ENCODE data around the gene C1QL1.

C1QL1 gene

DNA sequence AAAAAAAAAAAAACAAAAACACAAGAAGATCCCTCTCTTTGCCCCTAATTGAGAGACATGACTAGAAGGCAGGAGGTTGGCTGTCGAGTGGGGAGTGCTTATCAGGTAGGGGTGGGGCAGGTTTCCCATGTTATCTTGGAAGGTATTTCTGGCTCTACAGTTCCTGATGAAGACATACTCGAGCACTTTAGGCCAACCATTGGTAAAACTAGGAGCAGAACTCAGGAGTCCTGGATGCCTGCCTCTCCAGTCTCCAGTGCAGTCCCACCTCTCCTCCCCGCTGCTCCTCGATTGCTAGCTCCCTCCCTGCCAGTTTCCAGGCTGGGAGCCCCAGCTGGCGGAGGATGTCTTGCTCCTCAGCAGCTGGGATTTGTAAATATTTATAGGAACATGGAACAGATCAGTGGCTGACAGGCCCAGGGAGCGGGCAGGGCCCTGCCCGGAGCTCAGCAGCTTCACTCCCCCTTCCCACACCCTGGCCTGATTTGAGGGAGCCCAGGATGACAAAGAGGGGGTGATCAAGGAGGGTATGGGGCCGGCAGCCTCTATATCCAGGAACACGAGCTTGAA, 11.4 kb upstream of the C1QL1 start:
- Histone ChIP-seq H3K27me3 (ENCODE audit: low read depth) (peaks cover 15% of the 10 kb centered on the region), H3K36me3 (replicated peaks) (no peaks in the 10 kb centered on the region), H3K4me1 (no peaks in the 10 kb centered on the region), H3K9me3 (no peaks in the 10 kb centered on the region), H3K4me3 (no peak overlapping the region)
- in situ Hi-C loops (cut with MboI; ENCODE audit: low sequenced_read_pairs) = no loop called here
- no peak for DNase-seq (ENCODE audit: low spot score in 2 of 2)

DNA sequence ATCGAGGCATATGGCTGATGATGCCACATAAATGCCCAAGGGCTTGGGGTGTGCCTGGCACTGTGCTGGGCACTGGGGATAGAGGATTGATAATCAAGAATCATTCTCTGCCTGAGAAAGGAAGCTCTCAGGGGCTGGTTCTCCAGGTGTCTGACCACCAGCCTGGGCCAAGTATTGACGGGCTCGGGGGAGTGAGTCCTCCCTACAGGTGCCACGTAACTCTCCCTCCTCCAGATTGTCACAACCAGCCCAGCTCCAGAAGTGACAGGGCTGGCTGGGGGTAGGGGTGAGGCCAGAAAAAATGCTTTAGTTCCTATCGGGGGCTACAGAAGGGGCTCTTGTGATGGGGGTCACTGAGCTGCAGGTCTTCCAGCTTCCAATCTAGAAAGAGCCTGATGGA, 10.7 kb upstream of the C1QL1 start:
- Histone ChIP-seq H3K4me1 (no peaks in the 10 kb centered on the region), H3K9me3 (no peaks in the 10 kb centered on the region), H3K36me3 (replicated peaks) (no peaks in the 10 kb centered on the region), H3K4me3 (no peak overlapping the region), H3K27me3 (ENCODE audit: low read depth) (peaks cover 15% of the 10 kb centered on the region)
- in situ Hi-C loops (cut with MboI; ENCODE audit: low sequenced_read_pairs) = no loop called here
- DNase-seq (ENCODE audit: low spot score in 2 of 2) = no peak

DNA sequence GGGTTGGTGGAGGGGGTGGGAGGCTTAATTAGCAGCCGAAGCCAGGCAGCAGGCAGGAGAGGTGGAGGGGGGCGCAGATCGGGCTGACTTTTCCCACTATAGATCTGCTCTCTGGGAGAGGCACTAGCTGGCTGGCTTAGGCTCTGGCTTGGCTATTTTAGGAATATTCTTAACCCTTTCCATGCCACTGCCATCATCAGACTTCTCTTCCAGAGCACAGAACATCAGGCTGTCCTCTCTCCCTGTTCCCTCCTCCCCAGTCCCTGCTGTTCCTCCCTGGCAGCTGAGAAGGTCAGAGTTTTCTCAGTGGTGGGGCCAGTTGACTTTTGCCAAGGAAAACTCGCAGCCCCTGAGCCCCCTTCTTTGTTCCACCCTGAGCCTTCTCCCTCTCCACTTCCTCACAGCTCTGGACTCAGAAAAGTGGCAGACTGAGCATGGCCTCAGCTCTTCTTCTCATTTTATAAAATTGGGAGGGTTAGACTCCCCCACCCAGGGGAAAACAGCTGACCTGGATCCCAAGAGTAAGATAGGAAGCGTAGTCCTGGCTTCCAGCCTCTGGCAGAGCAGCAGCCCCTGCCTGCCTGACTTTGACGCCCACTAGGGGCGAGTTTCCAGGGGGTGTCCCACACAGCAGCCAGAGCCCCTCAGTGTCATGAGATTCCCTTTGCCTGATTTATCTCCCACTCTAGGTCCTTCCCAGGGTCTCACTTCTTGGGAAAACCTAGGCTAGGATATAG, 9.9 kb upstream of the C1QL1 start:
- Histone ChIP-seq H3K4me1 (no peaks in the 10 kb centered on the region), H3K36me3 (replicated peaks) (no peaks in the 10 kb centered on the region), H3K27me3 (ENCODE audit: low read depth) (peaks cover 15% of the 10 kb centered on the region), H3K9me3 (no peaks in the 10 kb centered on the region), H3K4me3 (no peak overlapping the region)
- no peak for DNase-seq (ENCODE audit: low spot score in 2 of 2)
- in situ Hi-C loops (cut with MboI; ENCODE audit: low sequenced_read_pairs) = no loop called here

DNA sequence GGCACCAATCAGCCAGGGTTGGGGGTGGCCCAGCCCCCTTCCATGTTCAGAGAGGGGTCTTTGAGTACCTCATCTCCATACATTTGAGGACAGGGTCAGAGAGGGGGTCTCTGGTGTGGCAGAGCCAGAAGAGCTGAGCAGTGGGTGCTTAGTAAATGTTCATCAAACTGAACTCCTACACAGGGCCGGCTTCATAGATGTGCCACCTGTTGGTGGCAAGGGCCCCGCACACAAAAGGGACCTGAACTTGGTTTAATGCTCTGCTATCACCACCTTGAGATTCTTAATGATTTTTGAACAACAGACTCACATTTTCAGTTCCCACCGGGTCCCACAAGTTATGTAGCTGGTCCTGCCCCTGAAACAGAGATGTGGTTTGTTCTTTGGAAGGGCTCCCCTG, 9.0 kb upstream of the C1QL1 start:
- no peak for DNase-seq (ENCODE audit: low spot score in 2 of 2)
- no peaks in the 10 kb centered on the region for H3K36me3 ChIP-seq (replicated peaks)
- H3K27me3 ChIP-seq (ENCODE audit: low read depth) = peaks cover 15% of the 10 kb centered on the region

DNA sequence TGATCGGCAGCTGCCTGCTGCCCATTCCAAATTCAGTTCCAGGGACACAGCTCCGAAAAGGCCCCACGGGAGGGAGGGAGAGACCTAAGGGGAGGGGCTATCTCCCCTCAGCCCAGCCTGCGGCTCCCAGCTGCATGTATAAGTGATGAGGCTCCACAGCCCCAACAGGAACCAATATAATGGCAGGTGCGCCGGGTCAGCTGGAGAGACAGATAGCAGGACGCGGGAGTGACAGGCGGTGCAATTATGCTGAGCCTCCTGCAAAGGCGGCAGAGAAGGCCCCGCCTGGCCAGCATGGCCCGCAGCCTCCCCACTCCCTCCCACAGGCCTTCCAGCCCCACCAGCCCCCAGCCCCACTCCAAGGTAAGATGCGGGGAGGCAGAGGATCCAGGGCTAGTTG, 8.1 kb upstream of the C1QL1 start:
- Histone ChIP-seq H3K4me1 (no peaks in the 10 kb centered on the region), H3K9me3 (no peaks in the 10 kb centered on the region), H3K27me3 (ENCODE audit: low read depth) (peaks cover 15% of the 10 kb centered on the region), H3K4me3 (no peak overlapping the region), H3K36me3 (replicated peaks) (no peaks in the 10 kb centered on the region)
- DNase-seq (ENCODE audit: low spot score in 2 of 2) = no peak
- in situ Hi-C loops (cut with MboI; ENCODE audit: low sequenced_read_pairs) = no loop called here

More for the DNA sequence above, 9.0 kb upstream of the C1QL1 start:
- no peak overlapping the region for H3K4me3 ChIP-seq
- in situ Hi-C loops (cut with MboI; ENCODE audit: low sequenced_read_pairs) = no loop called here
- H3K9me3 ChIP-seq = no peaks in the 10 kb centered on the region
- no peaks in the 10 kb centered on the region for H3K4me1 ChIP-seq

DNA sequence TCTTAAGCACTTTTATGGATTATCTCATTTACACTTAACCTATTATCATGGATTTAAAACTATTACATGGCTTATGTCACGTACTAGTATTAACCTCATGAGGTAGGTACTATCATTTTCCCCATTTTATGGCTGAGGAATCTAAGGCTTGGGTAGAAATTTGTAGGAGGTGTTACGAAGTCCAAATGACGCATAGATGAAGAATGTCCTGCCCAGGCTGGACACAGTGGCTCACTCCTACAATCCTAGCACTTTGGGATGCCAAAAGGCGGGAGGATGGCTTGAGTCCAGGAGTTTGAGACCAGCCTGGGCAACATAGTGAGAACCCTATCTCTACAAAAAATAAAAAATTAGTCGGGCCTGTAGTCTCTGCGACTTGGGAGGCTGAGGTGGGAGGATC, 4.8 kb upstream of the C1QL1 start:
- no peaks in the 10 kb centered on the region for H3K36me3 ChIP-seq (replicated peaks)
- H3K4me3 ChIP-seq = no peak overlapping the region
- no peaks in the 10 kb centered on the region for H3K9me3 ChIP-seq
- in situ Hi-C loops (cut with MboI; ENCODE audit: low sequenced_read_pairs) = no loop called here
- no peak for DNase-seq (ENCODE audit: low spot score in 2 of 2)
- H3K4me1 ChIP-seq = peaks cover 5% of the 10 kb centered on the region
- H3K27me3 ChIP-seq (ENCODE audit: low read depth) = peaks cover 7% of the 10 kb centered on the region; the same call in 1 of the 2 replicates

DNA sequence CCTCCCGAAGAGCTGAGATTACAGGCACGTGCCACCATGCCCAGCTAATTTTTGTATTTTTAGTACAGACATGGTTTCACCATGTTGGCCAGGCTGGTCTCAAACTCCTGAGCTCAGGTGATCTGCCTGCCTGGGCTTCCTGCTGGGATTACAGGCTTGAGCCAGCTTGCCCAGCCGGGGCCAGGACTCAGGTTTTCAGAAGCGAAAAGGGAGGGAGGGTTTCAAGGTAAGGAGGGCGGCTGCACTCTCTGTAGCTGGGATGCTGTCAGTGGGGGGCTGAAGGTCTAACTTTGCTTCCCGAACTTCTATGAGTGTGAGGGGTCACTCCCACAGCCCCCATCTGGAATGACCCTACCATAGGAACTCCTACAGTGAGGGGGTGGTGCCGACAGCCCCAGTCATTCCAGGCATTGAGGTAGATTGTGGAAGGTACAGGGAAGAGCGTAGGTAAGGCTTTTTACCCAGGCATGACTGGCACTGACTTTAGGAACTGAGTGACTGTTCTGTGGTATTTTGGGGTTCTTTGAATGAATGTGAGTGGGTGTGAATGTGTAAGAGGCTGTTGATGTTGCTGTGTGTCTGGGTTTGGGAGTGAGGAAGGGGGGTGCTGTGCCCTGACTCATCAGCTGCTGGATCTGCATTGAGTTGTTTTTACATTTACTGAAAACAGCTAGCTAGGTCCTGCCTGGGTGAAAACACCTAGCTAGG, 3.8 kb upstream of the C1QL1 start:
- DNase-seq (ENCODE audit: low spot score in 2 of 2) = no peak
- no peaks in the 10 kb centered on the region for H3K36me3 ChIP-seq (replicated peaks)
- H3K9me3 ChIP-seq = no peaks in the 10 kb centered on the region
- peaks cover 11% of the 10 kb centered on the region; the same call in 1 of the 2 replicates for H3K27me3 ChIP-seq (ENCODE audit: low read depth)
- in situ Hi-C loops (cut with MboI; ENCODE audit: low sequenced_read_pairs) = no loop called here
- H3K4me1 ChIP-seq = peaks cover 5% of the 10 kb centered on the region
- no peak overlapping the region for H3K4me3 ChIP-seq

DNA sequence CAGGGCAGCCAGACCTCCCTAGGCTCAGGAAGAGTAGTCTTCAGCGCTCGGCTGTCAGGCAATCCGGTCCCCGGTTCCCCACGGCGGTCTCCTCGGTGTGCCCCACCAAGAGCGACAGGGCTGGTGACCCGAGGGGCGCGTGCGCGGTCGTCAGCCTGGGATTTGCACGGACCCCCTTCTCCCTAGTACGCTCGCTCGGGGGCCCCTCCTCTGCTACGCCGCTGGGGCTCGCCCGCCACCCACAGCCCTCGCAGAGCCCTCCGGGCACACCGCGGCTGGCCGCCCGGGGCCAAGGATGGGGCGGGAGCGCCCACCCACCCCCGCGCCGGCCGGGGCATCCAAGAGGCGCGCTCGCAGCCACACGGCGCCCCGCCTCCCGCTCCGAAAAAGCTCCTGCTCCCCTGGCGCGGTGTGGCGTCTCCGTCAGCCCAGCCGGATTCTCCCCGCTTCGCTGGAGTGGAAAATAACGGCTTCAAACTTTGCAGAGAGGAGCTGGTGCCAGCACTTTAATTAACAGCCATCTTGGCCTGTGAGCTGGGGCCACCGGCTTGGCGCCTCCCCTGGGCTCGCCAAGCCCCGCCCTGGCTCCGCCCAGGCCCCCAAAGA, 2.1 kb upstream of the C1QL1 start:
- Histone ChIP-seq H3K4me1 (peaks cover 5% of the 10 kb centered on the region), H3K27me3 (ENCODE audit: low read depth) (peaks cover 8% of the 10 kb centered on the region; the same call in 1 of the 2 replicates), H3K4me3 (peak overlapping the region; percentile 34), H3K9me3 (no peaks in the 10 kb centered on the region; the same call in 1 of the 2 replicates), H3K36me3 (replicated peaks) (no peaks in the 10 kb centered on the region)
- in situ Hi-C loops (cut with MboI; ENCODE audit: low sequenced_read_pairs) = no loop called here
- peak in 1 of 2 experiments; percentile 59 for DNase-seq (ENCODE audit: low spot score in 2 of 2)

DNA sequence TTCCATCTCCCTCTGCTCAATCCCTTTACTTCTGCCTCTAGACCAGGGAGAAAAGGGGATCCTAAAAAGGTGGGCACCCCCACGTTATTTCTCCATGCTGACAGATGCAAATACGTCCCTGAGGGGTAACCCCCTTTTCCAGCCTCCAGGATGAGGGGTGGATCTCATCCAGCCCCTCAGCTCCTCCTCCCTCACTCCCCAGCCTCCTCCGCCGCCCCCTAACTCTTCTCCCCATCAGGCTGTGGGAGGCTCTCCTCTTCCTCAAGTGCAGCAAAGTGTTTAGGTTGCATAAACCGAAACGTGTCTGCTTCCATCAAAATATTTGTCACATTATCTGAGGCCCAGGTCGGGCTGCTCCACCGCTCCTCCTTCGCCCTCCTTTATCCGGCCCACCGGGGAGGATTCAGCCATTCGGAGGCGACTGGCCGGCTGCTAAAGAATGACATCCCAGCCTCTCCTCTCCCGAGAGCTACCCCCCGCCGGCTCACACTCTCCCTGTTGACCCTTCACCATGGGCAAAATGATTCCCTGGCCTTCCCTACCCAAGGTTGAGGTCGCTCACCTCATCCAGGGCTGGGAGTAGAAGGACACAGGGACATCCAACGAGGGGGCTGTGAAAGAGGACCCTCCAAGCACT, 1.2 kb upstream of the C1QL1 start:
- no peaks in the 10 kb centered on the region; the same call in 1 of the 2 replicates for H3K9me3 ChIP-seq
- H3K4me3 ChIP-seq = peak overlapping the region; percentile 35; the same call in 1 of the 2 replicates
- H3K4me1 ChIP-seq = peaks cover 5% of the 10 kb centered on the region
- peaks cover 6% of the 10 kb centered on the region; the same call in 1 of the 2 replicates for H3K27me3 ChIP-seq (ENCODE audit: low read depth)
- no peak for DNase-seq (ENCODE audit: low spot score in 2 of 2)
- in situ Hi-C loops (cut with MboI; ENCODE audit: low sequenced_read_pairs) = no loop called here
- no peaks in the 10 kb centered on the region for H3K36me3 ChIP-seq (replicated peaks)

DNA sequence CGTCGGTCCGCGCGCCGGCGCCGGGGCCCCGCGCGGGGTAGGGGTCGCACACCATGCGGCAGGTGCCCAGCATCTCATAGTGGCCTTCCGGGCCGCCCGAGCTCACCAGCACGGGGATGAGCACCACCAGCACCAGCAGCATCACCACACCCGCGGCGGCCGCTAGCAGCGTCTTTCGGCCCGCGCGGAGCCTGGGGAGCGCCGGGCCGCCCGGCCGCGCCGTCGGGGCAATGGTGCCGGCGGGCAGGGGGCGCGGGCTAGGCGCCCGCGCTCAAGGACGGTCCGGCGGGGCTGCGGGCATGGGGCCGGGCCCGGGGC, 237 bp downstream of the C1QL1 start:
- in situ Hi-C loops (cut with MboI; ENCODE audit: low sequenced_read_pairs) = no loop called here
- H3K9me3 ChIP-seq = no peaks in the 10 kb centered on the region; the same call in 1 of the 2 replicates
- peaks cover 5% of the 10 kb centered on the region for H3K4me1 ChIP-seq
- DNase-seq (ENCODE audit: low spot score in 2 of 2) = no peak
- H3K27me3 ChIP-seq (ENCODE audit: low read depth) = peaks cover 6% of the 10 kb centered on the region; the same call in 1 of the 2 replicates
- no peak overlapping the region for H3K4me3 ChIP-seq
- H3K36me3 ChIP-seq (replicated peaks) = no peaks in the 10 kb centered on the region

DNA sequence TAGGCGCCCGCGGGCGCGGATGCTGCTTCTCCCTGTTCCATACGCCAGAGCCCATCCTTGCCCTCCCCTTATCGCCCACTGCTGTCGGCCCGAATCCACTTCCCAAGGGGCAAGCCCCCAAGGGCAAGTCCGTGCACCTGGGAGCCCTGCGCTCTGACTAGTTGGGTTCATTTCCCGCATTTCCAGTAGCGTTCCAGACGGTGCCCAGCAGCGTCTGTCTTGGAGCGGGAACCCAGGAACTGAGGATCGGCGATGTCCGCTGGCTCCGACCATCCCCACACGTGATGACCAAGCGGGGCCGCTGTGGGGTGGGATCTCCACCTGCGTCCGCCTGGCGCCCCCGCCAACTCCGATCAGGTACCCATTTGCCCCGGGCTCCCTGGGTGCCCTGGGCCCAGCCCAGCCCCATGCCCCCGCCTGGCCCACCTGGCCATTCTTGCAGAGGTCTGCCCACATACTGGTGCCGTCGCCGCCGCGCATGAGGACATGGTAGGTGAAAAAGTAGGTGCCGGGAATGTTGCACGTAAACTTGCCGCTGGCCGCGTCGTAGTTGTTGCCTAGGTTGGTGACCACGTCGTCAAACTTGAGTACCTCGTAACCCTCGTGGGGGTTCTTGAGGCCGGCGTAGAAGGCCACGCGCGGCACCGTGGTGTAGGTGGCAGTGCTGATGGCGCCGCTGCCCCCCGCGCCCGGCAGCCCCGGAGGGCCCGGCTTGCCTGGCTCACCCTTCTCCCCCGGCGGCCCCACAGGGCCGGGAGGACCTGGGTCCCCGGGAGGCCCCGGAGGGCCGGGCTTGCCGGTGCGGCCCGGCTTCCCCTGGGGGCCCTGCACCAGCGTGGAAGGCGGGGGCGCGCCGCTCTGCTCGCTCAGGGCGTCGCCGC, 837 bp downstream of the C1QL1 start:
- in situ Hi-C loops (cut with MboI; ENCODE audit: low sequenced_read_pairs) = no loop called here
- Histone ChIP-seq H3K36me3 (replicated peaks) (no peaks in the 10 kb centered on the region), H3K4me1 (peaks cover 5% of the 10 kb centered on the region), H3K9me3 (no peaks in the 10 kb centered on the region; the same call in 1 of the 2 replicates), H3K27me3 (ENCODE audit: low read depth) (peaks cover 6% of the 10 kb centered on the region; the same call in 1 of the 2 replicates), H3K4me3 (peak overlapping the region; percentile 3)
- DNase-seq (ENCODE audit: low spot score in 2 of 2) = no peak

DNA sequence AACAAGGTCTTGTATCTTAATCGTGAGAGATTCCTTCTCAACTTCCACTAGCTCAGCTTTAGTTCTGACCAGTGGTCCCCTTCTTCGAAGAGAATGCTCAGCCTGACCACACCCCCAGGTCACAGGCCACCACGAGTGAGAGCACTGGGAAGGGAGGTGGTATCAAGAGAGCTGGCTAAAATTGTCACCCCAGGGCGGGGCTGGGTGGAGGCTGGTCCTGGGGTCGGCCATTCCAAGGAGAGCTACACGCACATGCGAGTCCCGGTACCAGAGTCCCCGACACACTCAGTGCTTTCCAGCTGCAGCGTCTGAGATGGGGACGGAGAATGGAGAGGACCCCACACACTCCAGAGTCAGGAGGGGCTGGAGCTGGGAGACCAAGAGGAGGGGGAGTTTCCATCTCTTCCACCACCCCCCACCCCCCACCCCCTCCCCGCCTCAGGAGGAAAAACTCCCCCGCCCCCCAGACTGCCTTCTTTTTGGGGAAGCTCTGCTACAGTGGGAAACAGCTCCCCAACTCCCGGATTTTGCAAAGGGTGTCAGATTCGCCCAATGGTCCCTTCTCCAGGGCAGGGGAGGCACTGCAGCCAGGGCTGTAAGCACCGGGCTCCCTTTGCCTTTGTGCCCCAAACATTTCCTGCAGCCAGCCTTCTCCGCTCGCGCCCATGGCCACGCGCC, 1.6 kb downstream of the C1QL1 start:
- Histone ChIP-seq H3K36me3 (replicated peaks) (no peaks in the 10 kb centered on the region), H3K4me1 (peaks cover 5% of the 10 kb centered on the region), H3K9me3 (no peaks in the 10 kb centered on the region; the same call in 1 of the 2 replicates), H3K4me3 (no peak overlapping the region), H3K27me3 (ENCODE audit: low read depth) (peaks cover 6% of the 10 kb centered on the region; the same call in 1 of the 2 replicates)
- in situ Hi-C loops (cut with MboI; ENCODE audit: low sequenced_read_pairs) = no loop called here
- no peak for DNase-seq (ENCODE audit: low spot score in 2 of 2)
